Mononuclear cell (primary cell): ENCODE measurements around the gene SCYL1. TPM values are rescaled to one million over a fixed set of nuclear protein-coding genes. Genes with fewer than 3 reads are reported as not detected.

Experiments used
- H3K27me3 ChIP-seq: 2 replicates; pipeline ENCODE4 v1.6.0; 2011; ENCODE audit warnings: low read length, control low read depth; ENCODE audit not compliant: insufficient read depth
- H3K4me1 ChIP-seq: 2 replicates; pipeline ENCODE4 v1.5.1; 2011; ENCODE audit warnings: mild to moderate bottlenecking, low read length, control low read depth; ENCODE audit not compliant: insufficient read depth
- H3K4me3 ChIP-seq: 2 replicates; pipeline ENCODE4 v1.5.1; 2011; ENCODE audit warnings: mild to moderate bottlenecking, low read length, moderate library complexity
- H3K9me3 ChIP-seq: 2 replicates; pipeline ENCODE4 v1.5.1; 2011; ENCODE audit warnings: low read depth, mild to moderate bottlenecking, control low read depth, low read length
- total RNA-seq: library from RNA; depleted of rRNA; stranded (reverse); fragments of >200 nt; gene quantifications from one replicate; pipeline ENCODE4 v1.2.3, GENCODE V29; 2012

SCYL1 gene
- total RNA-seq, 1 donor, result 36.4 TPM

- Histone ChIP-seq H3K27me3 (no peaks in the 10 kb centered on the region), H3K4me3 (peak within 1 kb of the TSS; percentile 67), H3K9me3 (no peaks in the 10 kb centered on the region), H3K4me1 (peaks cover 75% of the 10 kb centered on the region)
These were observed 47.6 kb downstream of the SCYL1 start, which contains the start of gene FAM89B for GRCh38 chr11:65572356-65573051. Gene FAM89B (plus strand): TSS chr11:65572538. CDS start chr11:65572670, 132 bp downstream.

- Histone ChIP-seq H3K4me1 (peaks cover 75% of the 10 kb centered on the region), H3K27me3 (no peaks in the 10 kb centered on the region), H3K4me3 (peak overlapping the region; percentile 67), H3K9me3 (no peaks in the 10 kb centered on the region)
These were observed 48.7 kb downstream of the SCYL1 start for GRCh38 chr11:65573391-65574079.

- Histone ChIP-seq H3K9me3 (no peaks in the 10 kb centered on the region), H3K4me3 (peak overlapping the region; percentile 67), H3K27me3 (no peaks in the 10 kb centered on the region), H3K4me1 (peaks cover 75% of the 10 kb centered on the region)
These were observed 49.4 kb downstream of the SCYL1 start for GRCh38 chr11:65574109-65574810.

GRCh38 chr11:65574811-65575567, 50.1 kb downstream of the SCYL1 start:
- no peaks in the 10 kb centered on the region for H3K27me3 ChIP-seq
- no peaks in the 10 kb centered on the region for H3K9me3 ChIP-seq
- H3K4me1 ChIP-seq, result peaks cover 73% of the 10 kb centered on the region
- peak overlapping the region; percentile 67 for H3K4me3 ChIP-seq

- H3K4me1 ChIP-seq, result peaks cover 71% of the 10 kb centered on the region
- H3K4me3 ChIP-seq, result peak within 1 kb of the TSS; percentile 76
These were observed 50.8 kb downstream of the SCYL1 start, which contains the start of gene EHBP1L1 for GRCh38 chr11:65575568-65576231. Gene EHBP1L1 (plus strand): TSS chr11:65576053. CDS start chr11:65576303, 250 bp downstream.

GRCh38 chr11:65576232-65576866, 51.5 kb downstream of the SCYL1 start:
- no peaks in the 10 kb centered on the region for H3K9me3 ChIP-seq
- H3K4me3 ChIP-seq, result peak overlapping the region; percentile 76
- no peaks in the 10 kb centered on the region for H3K27me3 ChIP-seq
- peaks cover 65% of the 10 kb centered on the region for H3K4me1 ChIP-seq

More at GRCh38 chr11:65575568-65576231, 50.8 kb downstream of the SCYL1 start, which contains the start of gene EHBP1L1:
- Histone ChIP-seq H3K27me3 (no peaks in the 10 kb centered on the region), H3K9me3 (no peaks in the 10 kb centered on the region)

- Histone ChIP-seq H3K4me3 (peak overlapping the region; percentile 76), H3K27me3 (no peaks in the 10 kb centered on the region), H3K9me3 (no peaks in the 10 kb centered on the region), H3K4me1 (peaks cover 57% of the 10 kb centered on the region)
These were observed 52.2 kb downstream of the SCYL1 start for GRCh38 chr11:65576867-65577755.

- Histone ChIP-seq H3K9me3 (no peaks in the 10 kb centered on the region), H3K4me1 (peaks cover 56% of the 10 kb centered on the region), H3K4me3 (peak overlapping the region; percentile 76), H3K27me3 (no peaks in the 10 kb centered on the region)
These were observed 52.9 kb downstream of the SCYL1 start for GRCh38 chr11:65577756-65578109.

GRCh38 chr11:65578134-65578533, 53.3 kb downstream of the SCYL1 start:
- H3K4me1 ChIP-seq, result peaks cover 52% of the 10 kb centered on the region
- H3K27me3 ChIP-seq, result no peaks in the 10 kb centered on the region
- H3K9me3 ChIP-seq, result no peaks in the 10 kb centered on the region
- H3K4me3 ChIP-seq, result peak overlapping the region; percentile 76

GRCh38 chr11:65578667-65579066, 53.8 kb downstream of the SCYL1 start:
- no peaks in the 10 kb centered on the region for H3K27me3 ChIP-seq
- no peaks in the 10 kb centered on the region for H3K9me3 ChIP-seq
- peaks cover 47% of the 10 kb centered on the region for H3K4me1 ChIP-seq
- no peak overlapping the region for H3K4me3 ChIP-seq

- Histone ChIP-seq H3K9me3 (no peaks in the 10 kb centered on the region), H3K27me3 (no peaks in the 10 kb centered on the region), H3K4me1 (peaks cover 43% of the 10 kb centered on the region), H3K4me3 (no peak overlapping the region)
These were observed 54.4 kb downstream of the SCYL1 start for GRCh38 chr11:65579291-65579690.

GRCh38 chr11:65580031-65580692, 55.3 kb downstream of the SCYL1 start:
- H3K9me3 ChIP-seq, result no peaks in the 10 kb centered on the region
- peaks cover 37% of the 10 kb centered on the region for H3K4me1 ChIP-seq
- no peaks in the 10 kb centered on the region for H3K27me3 ChIP-seq

GRCh38 chr11:65580756-65581155, 55.9 kb downstream of the SCYL1 start:
- H3K9me3 ChIP-seq, result no peaks in the 10 kb centered on the region
- H3K27me3 ChIP-seq, result no peaks in the 10 kb centered on the region
- peaks cover 37% of the 10 kb centered on the region for H3K4me1 ChIP-seq
- H3K4me3 ChIP-seq, result no peak overlapping the region

More at GRCh38 chr11:65580031-65580692, 55.3 kb downstream of the SCYL1 start:
- H3K4me3 ChIP-seq, result no peak overlapping the region
